HG02981 (cell line): Measurements from ENCODE around the gene TM9SF2.
"Not testable (repeated sequence)": the region's sequence is repeated elsewhere in the genome, so short reads cannot be mapped to it uniquely, and the experiment has no call there.

ENCODE experiments used
- ATAC-seq: cut with Tn5 transposase; IDR thresholded peaks from one replicate; pipeline ENCODE4 v1.9.1; 2021; ENCODE audit warnings: mild to moderate bottlenecking, moderate library complexity; ENCODE audit not compliant: unreplicated experiment

Gene TM9SF2

GRCh38 chr13:99501184-99501847 lies at the start of gene TM9SF2:
TSS of gene TM9SF2 (plus strand) at chr13:99501472. CDS start at chr13:99501607, 135 bp downstream.
- peak; percentile 59 for ATAC-seq

GRCh38 chr13:99454518-99455183 lies 46.6 kb upstream of the TM9SF2 start:
- ATAC-seq = no peak

GRCh38 chr13:99459099-99459850 lies 42.0 kb upstream of the TM9SF2 start:
- no peak for ATAC-seq

DNA sequence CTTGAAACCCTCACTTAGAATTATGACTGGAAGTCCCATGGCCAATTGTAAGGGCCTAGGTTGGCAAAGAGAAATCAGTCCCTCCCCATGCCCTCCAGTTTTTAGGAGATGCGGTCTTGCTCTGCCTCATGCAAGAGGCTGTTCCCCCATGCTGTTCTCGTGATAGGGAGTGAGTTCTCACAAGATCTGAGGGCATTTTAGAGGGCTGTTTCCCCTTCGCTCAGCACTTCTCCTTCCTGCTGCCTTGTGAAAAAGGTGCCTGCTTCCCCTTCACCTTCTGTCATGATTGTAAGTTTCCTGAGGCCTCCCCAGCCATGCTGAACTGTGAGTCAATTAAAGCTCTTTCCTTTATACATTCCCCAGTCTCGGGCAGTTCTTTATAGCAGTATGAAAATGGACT lies 40.5 kb upstream of the TM9SF2 start:
- not testable (repeated sequence) for ATAC-seq

- no peak for ATAC-seq
Observed at GRCh38 chr13:99463646-99464397, 37.5 kb upstream of the TM9SF2 start.

DNA sequence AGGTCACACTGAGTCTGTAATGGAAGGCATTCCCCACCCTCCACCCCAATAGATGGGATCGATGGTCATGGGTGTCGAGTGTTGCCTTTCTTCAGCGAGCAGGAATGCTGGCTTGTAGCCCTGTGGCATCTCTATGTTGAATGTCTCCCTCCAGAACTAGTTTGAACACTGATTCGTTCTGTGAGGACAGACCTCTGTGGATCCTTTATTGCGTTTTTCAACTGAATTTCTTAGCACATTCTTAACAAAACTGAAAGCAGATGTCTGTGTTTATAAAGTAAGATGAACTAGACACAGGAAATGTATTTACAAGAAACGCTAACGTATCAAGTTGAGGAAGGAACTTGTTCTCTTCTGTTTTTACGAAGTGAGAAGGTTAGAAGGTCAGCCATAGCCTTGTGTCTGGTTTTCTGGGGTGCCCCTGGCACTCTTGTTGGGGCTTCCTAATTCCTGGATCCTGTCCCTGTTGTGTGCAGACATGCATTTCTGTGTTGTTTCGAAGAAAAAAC lies 36.8 kb upstream of the TM9SF2 start:
- no peak for ATAC-seq

- ATAC-seq = no peak
Observed at GRCh38 chr13:99465454-99465853, 35.8 kb upstream of the TM9SF2 start.

- no peak for ATAC-seq
Observed at GRCh38 chr13:99467764-99468163, 33.5 kb upstream of the TM9SF2 start.

DNA sequence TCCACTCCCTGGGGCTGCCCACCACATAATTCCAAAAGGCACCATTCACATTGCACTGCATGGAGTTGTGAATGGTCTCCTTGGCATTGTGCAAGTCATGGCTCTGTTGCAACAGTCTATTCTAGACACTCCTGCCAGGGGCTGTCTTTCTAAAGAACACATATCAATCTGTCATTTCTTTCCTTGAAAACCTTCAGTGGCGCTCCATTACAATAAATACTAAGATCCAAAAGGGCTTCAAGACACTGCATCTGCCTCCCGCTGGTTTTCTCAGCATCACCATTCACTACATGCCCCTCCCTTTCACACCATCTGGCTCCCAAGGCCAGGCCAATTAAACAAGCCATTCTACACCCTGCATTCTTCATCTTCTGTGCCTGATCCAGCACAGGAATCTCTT lies 32.2 kb upstream of the TM9SF2 start:
- no peak for ATAC-seq

DNA sequence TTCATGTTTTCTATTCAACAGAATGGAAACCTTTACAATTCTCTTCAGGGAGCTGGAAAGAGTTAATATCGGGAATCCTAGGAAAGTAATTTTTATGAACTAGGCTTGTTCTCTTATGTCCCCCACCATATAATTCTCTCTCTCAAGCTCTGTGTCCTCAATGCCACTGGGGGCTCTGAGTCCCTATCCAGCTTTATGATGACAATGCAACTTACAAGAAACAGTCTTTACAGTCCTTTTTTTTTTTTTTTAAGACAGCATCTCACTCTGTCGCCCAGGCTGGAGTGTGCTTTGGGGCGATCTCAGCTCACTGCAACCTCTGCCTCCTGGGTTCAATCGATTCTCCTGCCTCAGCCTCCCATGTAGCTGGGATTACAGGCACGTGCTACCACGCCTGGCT lies 31.2 kb upstream of the TM9SF2 start:
- ATAC-seq = no peak

DNA sequence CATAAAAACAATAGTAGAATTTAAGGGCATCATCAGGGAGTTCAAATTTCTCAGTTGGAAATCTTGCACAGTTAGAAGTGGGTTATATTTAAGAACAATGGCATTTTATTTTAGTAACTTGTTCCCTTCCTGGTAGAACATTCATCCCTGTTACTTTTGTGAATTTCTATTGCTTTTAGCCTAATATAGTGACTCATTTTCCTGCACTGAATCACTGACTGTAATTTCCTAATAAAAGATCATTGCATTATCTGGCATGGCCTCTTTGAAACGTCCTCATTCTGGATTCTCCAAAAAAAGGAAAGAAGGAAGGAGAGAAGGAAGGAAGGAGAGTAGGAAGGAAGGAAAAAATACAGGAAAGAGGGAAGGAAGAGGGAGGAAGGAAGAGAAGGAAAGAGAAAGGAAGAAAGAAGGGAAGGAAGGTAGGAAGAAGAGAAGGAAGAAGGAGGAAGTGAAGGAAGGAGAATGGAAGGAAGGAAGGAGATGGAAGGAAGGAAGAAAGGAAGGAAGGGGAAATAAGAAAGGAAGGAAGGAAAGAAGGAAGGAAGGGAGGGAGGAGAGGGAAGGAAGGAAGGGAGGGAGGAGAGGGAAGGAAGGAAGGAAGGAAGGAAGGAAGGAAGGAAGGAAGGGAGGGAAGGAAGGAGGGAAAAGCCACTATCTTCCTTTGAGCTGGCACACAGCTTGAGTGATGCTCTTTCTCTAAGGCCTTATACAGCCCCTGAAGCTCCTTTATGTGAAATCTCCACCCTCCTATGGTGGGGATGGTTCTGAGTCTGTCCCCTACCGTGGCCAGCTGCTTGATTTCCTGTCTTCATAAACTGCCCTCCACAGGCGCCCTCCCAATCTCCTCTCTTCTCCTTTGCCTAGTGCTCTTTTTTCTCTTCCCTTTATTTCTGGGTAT lies 29.8 kb upstream of the TM9SF2 start:
- ATAC-seq = no peak

DNA sequence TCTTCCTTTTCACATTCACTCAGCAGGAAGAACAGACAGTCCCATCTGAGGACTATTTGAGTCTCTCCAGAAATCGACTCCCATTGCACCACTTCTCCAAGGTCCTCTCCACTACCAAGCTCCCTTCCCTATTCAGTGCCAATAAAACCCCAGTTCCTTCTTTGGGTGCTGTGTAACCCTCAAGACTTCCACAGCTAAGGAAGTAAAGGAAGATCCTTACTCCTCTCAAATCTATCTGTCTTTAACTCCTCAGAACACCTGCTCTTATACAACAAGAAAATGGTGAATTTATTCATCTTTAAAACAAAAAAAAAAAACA lies 29.2 kb upstream of the TM9SF2 start:
- no peak for ATAC-seq

GRCh38 chr13:99473515-99473914 lies 27.8 kb upstream of the TM9SF2 start:
- ATAC-seq = no peak

DNA sequence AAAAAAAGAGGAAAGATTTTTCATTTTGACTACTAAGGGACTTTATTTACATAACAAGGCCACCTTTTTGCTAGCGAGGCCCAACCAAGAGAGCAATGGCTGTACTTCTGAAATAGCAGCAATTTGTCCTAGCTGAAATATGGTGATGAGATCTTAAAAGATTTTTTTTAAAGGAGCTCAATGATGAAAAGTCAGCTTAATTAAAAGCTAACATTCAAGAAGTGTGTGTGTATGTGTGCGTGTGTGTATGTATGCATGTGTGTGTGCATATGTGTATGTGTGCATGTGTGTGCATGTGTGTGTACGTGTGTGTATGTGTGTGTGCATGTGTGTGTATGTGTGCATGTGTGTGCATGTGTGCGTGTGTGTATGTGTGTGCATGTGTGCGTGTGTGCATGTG lies 24.6 kb upstream of the TM9SF2 start:
- no peak for ATAC-seq

DNA sequence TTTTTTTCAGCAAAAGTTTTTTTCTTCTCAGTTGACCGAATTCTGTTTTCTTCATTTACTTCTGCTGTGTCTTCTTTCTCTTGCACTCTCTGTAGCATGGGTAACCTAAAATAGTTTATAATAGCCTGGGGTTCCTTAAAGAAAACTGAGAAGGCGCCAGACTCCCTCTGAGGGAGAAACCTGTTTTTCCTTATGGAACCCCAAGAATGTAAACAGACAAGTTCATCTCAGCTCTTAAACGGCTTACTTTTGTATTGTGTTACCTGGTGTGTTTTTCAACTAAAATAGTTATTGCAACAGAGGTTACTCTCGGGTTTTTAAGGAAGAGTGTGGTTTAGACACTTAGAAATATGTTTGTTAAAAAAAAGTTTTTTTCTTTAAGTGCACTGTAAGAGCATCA lies 23.8 kb upstream of the TM9SF2 start:
- no peak for ATAC-seq

GRCh38 chr13:99481366-99481765 lies 19.9 kb upstream of the TM9SF2 start:
- ATAC-seq = no peak

- ATAC-seq = no peak
Observed at GRCh38 chr13:99484473-99484872, 16.8 kb upstream of the TM9SF2 start.

DNA sequence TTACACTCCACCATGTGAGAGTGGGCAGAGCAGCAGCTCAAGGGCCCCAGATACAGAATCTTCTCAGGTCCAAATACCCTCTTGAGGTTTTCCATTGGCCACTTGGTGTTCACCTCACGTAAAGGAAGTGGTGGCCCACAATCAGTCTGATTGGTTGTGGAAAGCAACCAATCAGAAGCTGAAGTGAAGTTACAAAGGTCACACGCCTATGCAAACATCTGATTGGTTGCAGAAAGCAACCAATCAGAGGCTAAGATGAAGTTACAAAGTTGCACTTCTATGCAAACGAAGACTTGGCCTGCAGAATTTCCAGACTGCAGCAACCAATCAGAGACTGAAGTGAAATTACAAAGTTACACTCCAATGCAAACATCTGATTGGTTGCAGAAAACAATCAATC lies 14.3 kb upstream of the TM9SF2 start:
- no peak for ATAC-seq

GRCh38 chr13:99489028-99489427 lies 12.2 kb upstream of the TM9SF2 start:
- no peak for ATAC-seq

GRCh38 chr13:99491750-99492149 lies 9.5 kb upstream of the TM9SF2 start:
- not testable (repeated sequence) for ATAC-seq
